Peyer's patch (tissue), 4 donors: ENCODE results near the gene TAF1.

ENCODE experiments used
- CTCF ChIP-seq, 6 experiments: fragments of 450-650 bp in 4 of 6; fragments of 200-600 bp in 2 of 6; sonication (generic) in 1 of 6; IDR thresholded peaks; one replicate each; pipeline ENCODE4 v1.5.1; 2017 to 2019; ENCODE audit warnings: antibody characterized with exemption in 6 of 6, mild to moderate bottlenecking in 3 of 6, moderate library complexity in 1 of 6
- POLR2A ChIP-seq, 2 donors: fragments of 450-650 bp; IDR thresholded peaks; one replicate each; pipeline ENCODE4 v1.5.1; 2017; ENCODE audit warnings: antibody characterized with exemption in 2 of 2, mild to moderate bottlenecking in 2 of 2, moderate library complexity in 2 of 2

GRCh38 chrX:71489540-71489939 is 123.4 kb downstream of the TAF1 start:
- TF ChIP-seq POLR2A (IDR thresholded peaks at IDR 0.05) (no peak), CTCF (IDR thresholded peaks at IDR 0.05) (no peak)
